ENCODE data around the gene CNTNAP5. TPM values are rescaled to one million over a fixed set of nuclear protein-coding genes. Genes with fewer than 3 reads are reported as not detected.

The CNTNAP5 gene
- total RNA-seq, 4 donors from 2014 or later = 0.20 to 1.4 (median 0.68) TPM; not detected in 1

DNA sequence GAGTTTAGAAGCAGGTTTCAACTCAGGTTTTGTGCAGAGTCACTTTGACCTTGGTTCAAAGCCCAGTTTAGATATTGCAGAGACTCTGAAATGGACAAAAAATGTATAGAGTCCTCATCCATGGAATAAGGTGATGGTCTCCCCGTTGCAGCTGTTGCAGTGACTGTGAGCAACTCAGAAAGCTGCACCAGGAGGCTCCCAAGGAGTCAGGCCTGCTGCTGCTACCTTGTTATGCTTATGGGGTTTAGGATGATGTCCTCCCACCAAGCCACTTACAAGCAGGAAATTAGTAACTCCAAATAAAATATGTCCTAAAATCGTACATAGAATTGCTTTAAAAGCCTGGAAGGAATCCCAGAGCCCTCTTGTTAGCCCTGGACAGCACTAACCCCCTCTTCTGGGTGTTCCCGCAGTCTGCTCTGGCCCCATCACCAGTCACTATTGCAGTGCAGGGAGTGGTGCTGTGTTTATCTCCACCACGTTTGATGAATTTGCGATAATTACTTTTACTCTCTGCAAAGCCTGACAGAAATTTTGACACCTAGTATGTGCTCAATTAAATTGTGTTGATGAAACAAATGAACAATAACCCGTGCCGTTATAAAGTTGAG is 189.0 kb downstream of the CNTNAP5 start:
- no peaks in the 10 kb centered on the region for H3K27me3 ChIP-seq
- intact Hi-C loops (cut with DNase I; ENCODE audit: low total_unique reads) = no loop called here
- H3K9me3 ChIP-seq = no peaks in the 10 kb centered on the region
- 65 to 72% methylated on average over 4 to 7 of the region's 7 CpGs for WGBS, 2 donors (ENCODE audit: low coverage in 1 of 2)
- in situ Hi-C loops (cut with MboI; ENCODE audit: low pct_ligation_motif_present in 1 of 4, low pct_unique_long_range_greater_than_20kb in 1 of 4, low sequenced_read_pairs in 3 of 4) = no loop called here
- no peak for TF ChIP-seq EP300 (IDR thresholded peaks at IDR 0.05; ENCODE audit: low read depth)
- no peak for TF ChIP-seq CTCF (IDR thresholded peaks at IDR 0.05)
- TF ChIP-seq POLR2AphosphoS5 (IDR thresholded peaks at IDR 0.05) = no peak
- no peak for TF ChIP-seq POLR2A (IDR thresholded peaks at IDR 0.05)
- H3K27ac ChIP-seq = no peak overlapping the region
- no peak for DNase-seq
- H3K36me3 ChIP-seq = no peaks in the 10 kb centered on the region
- H3K4me3 ChIP-seq = no peak overlapping the region
- H3K4me1 ChIP-seq = no peaks in the 10 kb centered on the region

DNA sequence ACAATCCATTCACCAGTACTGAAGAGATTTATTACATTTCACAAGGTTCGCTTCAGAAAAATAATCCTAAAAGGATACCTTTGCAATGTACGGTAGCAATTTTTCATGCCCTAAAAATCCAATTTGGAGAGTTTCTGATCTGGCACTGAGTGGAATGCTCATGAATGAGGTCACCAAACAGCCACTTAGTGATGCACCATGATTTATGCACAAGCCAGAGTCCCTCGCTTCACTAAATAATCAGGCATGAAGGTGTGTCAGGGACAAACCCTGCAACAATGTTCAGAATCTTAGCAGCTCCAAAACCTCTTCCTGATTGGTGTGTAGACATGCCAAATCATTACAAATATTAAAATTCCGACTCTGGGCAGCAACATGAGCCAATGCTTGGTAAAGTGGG is 221.1 kb downstream of the CNTNAP5 start:
- WGBS, 2 donors (ENCODE audit: low coverage in 1 of 2) = 40 to 77% methylated on average over 1 to 4 of the region's 4 CpGs
- H3K4me1 ChIP-seq = no peaks in the 10 kb centered on the region
- H3K9me3 ChIP-seq = no peaks in the 10 kb centered on the region
- DNase-seq = no peak
- TF ChIP-seq CTCF (IDR thresholded peaks at IDR 0.05) = no peak
- TF ChIP-seq POLR2A (IDR thresholded peaks at IDR 0.05) = no peak
- TF ChIP-seq EP300 (IDR thresholded peaks at IDR 0.05; ENCODE audit: low read depth) = no peak
- TF ChIP-seq POLR2AphosphoS5 (IDR thresholded peaks at IDR 0.05) = no peak
- intact Hi-C loops (cut with DNase I; ENCODE audit: low total_unique reads) (no loop called here), in situ Hi-C loops (cut with MboI; ENCODE audit: low pct_ligation_motif_present in 1 of 4, low pct_unique_long_range_greater_than_20kb in 1 of 4, low sequenced_read_pairs in 3 of 4) (no loop called here)
- H3K27ac ChIP-seq = no peak overlapping the region
- H3K27me3 ChIP-seq = no peaks in the 10 kb centered on the region
- H3K36me3 ChIP-seq = no peaks in the 10 kb centered on the region
- H3K4me3 ChIP-seq = no peak overlapping the region

- in situ Hi-C loops (cut with MboI; ENCODE audit: low pct_ligation_motif_present in 1 of 4, low pct_unique_long_range_greater_than_20kb in 1 of 4, low sequenced_read_pairs in 3 of 4) = no loop called here
- H3K27me3 ChIP-seq = no peaks in the 10 kb centered on the region
- no peak overlapping the region for H3K27ac ChIP-seq
- TF ChIP-seq EP300 (IDR thresholded peaks at IDR 0.05; ENCODE audit: low read depth) (no peak), POLR2A (IDR thresholded peaks at IDR 0.05) (no peak), CTCF (IDR thresholded peaks at IDR 0.05) (no peak), POLR2AphosphoS5 (IDR thresholded peaks at IDR 0.05) (no peak)
- intact Hi-C loops (cut with DNase I; ENCODE audit: low total_unique reads) = no loop called here
- no peaks in the 10 kb centered on the region for H3K36me3 ChIP-seq
- H3K4me1 ChIP-seq = no peaks in the 10 kb centered on the region
- no peaks in the 10 kb centered on the region for H3K9me3 ChIP-seq
- DNase-seq = no peak
- H3K4me3 ChIP-seq = no peak overlapping the region
These were observed 223.3 kb downstream of the CNTNAP5 start for GRCh38 chr2:124248386-124248785.

- no peak overlapping the region for H3K27ac ChIP-seq
- H3K27me3 ChIP-seq = no peaks in the 10 kb centered on the region
- no peaks in the 10 kb centered on the region for H3K9me3 ChIP-seq
- TF ChIP-seq EP300 (IDR thresholded peaks at IDR 0.05; ENCODE audit: low read depth) (no peak), POLR2AphosphoS5 (IDR thresholded peaks at IDR 0.05) (no peak), CTCF (IDR thresholded peaks at IDR 0.05) (no peak), POLR2A (IDR thresholded peaks at IDR 0.05) (no peak)
- intact Hi-C loops (cut with DNase I; ENCODE audit: low total_unique reads) = no loop called here
- no peaks in the 10 kb centered on the region for H3K4me1 ChIP-seq
- DNase-seq = no peak
- no peaks in the 10 kb centered on the region for H3K36me3 ChIP-seq
- in situ Hi-C loops (cut with MboI; ENCODE audit: low pct_ligation_motif_present in 1 of 4, low pct_unique_long_range_greater_than_20kb in 1 of 4, low sequenced_read_pairs in 3 of 4) = no loop called here
- H3K4me3 ChIP-seq = no peak overlapping the region
- 60% methylated on average over 2 of the region's 2 CpGs; no CpG with 5 or more reads in 1 of the 2 donors for WGBS, 2 donors (ENCODE audit: low coverage in 1 of 2)
These were observed 225.3 kb downstream of the CNTNAP5 start for GRCh38 chr2:124250433-124250832.
